ENCODE data around the gene KIAA0232. TPM values are rescaled to one million over a fixed set of nuclear protein-coding genes. Genes with fewer than 3 reads are reported as not detected.

The KIAA0232 gene
- total and polyA plus RNA-seq, 2 experiments from 2014 or later, result 11.3 to 34.3 TPM

GRCh38 chr4:6909113-6909969, 126.8 kb downstream of the KIAA0232 start, which contains the start of gene TBC1D14:
TSS of gene TBC1D14 (plus strand) at chr4:6909826. CDS start at chr4:6923390, 13,564 bp downstream.
- under 1% methylated on average over 40 of the region's 108 CpGs for WGBS (ENCODE audit: low lambda C conversion rate, missing lambda C conversion rate)
- peak; percentile 95 for DNase-seq (ENCODE audit: low spot score)
- TF ChIP-seq, protein P1, sequence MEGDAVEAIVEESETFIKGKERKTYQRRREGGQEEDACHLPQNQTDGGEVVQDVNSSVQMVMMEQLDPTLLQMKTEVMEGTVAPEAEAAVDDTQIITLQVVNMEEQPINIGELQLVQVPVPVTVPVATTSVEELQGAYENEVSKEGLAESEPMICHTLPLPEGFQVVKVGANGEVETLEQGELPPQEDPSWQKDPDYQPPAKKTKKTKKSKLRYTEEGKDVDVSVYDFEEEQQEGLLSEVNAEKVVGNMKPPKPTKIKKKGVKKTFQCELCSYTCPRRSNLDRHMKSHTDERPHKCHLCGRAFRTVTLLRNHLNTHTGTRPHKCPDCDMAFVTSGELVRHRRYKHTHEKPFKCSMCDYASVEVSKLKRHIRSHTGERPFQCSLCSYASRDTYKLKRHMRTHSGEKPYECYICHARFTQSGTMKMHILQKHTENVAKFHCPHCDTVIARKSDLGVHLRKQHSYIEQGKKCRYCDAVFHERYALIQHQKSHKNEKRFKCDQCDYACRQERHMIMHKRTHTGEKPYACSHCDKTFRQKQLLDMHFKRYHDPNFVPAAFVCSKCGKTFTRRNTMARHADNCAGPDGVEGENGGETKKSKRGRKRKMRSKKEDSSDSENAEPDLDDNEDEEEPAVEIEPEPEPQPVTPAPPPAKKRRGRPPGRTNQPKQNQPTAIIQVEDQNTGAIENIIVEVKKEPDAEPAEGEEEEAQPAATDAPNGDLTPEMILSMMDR (IDR thresholded peaks at IDR 0.05; ENCODE audit: poor library complexity), result peak; percentile 27
- TF ChIP-seq EZH2 (IDR thresholded peaks at IDR 0.05; ENCODE audit: borderline replicate concordance), result no peak
- H3K27me3 ChIP-seq, result no peaks in the 10 kb centered on the region
- peaks cover 6% of the 10 kb centered on the region for H4K20me1 ChIP-seq (ENCODE audit: insufficient read depth, poor library complexity, severe bottlenecking)
- peak within 1 kb of the TSS; percentile 78 for H2AFZ ChIP-seq
- peak within 1 kb of the TSS; percentile 100 for H3K4me2 ChIP-seq
- H3K9me2 ChIP-seq (replicated peaks; ENCODE audit: insufficient read depth), result no peaks in the 10 kb centered on the region
- H3K79me2 ChIP-seq, result peaks cover 43% of the 10 kb centered on the region
- H3K27ac ChIP-seq, result peak within 1 kb of the TSS; percentile 100
- H3K9me3 ChIP-seq (ENCODE audit: low read depth), result no peaks in the 10 kb centered on the region
- peaks cover 38% of the 10 kb centered on the region for H3K4me1 ChIP-seq (ENCODE audit: insufficient read depth)
- peak within 1 kb of the TSS; percentile 99 for H3K4me3 ChIP-seq
- H3K36me3 ChIP-seq (replicated peaks; ENCODE audit: insufficient read depth, low read depth), result no peaks in the 10 kb centered on the region

DNA sequence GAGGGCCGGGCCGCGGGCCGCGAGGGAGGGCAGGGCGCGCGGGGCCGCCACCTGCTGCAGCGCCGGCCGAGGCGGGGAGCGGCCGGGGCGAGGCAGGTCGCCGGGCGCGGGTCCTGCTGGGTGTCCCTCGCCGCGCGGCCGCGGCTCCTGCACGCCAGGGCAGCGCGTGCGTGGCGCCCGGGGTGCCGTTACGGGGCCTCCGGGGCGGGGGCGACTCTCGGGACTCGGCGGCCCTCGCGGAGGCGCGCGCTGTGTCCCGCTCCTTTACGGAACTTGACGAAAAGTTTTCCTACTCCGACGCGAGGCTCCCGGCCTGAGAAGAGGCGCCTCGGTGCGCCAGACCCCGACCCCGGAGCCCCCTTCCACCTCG, 127.4 kb downstream of the KIAA0232 start:
- H3K27me3 ChIP-seq, result no peaks in the 10 kb centered on the region
- peak overlapping the region; percentile 100 for H3K4me2 ChIP-seq
- H3K4me1 ChIP-seq (ENCODE audit: insufficient read depth), result peaks cover 38% of the 10 kb centered on the region
- H3K4me3 ChIP-seq, result peak overlapping the region; percentile 99
- H3K79me2 ChIP-seq, result peaks cover 49% of the 10 kb centered on the region
- DNase-seq (ENCODE audit: low spot score), result peak; percentile 78
- no CpG with 5 or more reads among the region's 58 CpGs for WGBS (ENCODE audit: low lambda C conversion rate, missing lambda C conversion rate)
- no peaks in the 10 kb centered on the region for H3K9me2 ChIP-seq (replicated peaks; ENCODE audit: insufficient read depth)
- H3K9me3 ChIP-seq (ENCODE audit: low read depth), result no peaks in the 10 kb centered on the region
- H2AFZ ChIP-seq, result no peak overlapping the region
- peaks cover 6% of the 10 kb centered on the region for H4K20me1 ChIP-seq (ENCODE audit: insufficient read depth, poor library complexity, severe bottlenecking)
- H3K27ac ChIP-seq, result peak overlapping the region; percentile 100
- no peak for TF ChIP-seq EZH2phosphoT487 (IDR thresholded peaks at IDR 0.05; ENCODE audit: low read depth, severe bottlenecking, unreplicated experiment)
- TF ChIP-seq, protein P1 (IDR thresholded peaks at IDR 0.05; ENCODE audit: poor library complexity), result no peak
- no peak for TF ChIP-seq EZH2 (IDR thresholded peaks at IDR 0.05; ENCODE audit: borderline replicate concordance)
- no peaks in the 10 kb centered on the region for H3K36me3 ChIP-seq (replicated peaks; ENCODE audit: insufficient read depth, low read depth)

DNA sequence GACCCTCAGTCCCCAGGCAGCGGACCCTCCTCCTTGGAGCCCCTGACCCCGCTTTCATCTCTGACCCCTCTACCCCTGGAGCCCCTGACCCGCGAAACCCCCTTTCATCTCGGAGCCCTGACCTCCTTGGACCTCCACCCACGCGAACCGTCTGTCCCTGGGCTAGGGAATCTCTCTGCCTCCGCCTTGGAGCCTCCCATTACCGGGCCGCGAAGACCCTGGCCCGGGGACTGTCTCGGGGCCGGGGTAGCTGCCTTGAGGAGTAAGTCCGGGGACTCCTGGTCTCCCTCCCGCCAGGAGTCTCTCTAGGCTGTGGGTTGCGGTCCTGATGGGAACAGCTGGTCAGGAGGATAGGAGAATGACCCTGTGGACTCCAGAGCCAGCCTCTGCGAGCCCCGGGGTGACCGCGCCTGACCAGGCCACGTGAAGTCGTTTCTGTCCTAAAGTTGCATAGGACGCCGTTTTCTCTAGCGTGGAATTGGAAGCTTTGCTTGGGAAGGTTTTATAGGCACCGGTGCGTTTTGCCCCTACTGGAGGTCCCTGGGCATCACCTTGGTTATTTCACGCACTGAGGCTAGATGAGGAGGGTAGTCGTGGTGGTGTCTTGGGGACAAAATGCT, 127.9 kb downstream of the KIAA0232 start:
- Histone ChIP-seq H3K36me3 (replicated peaks; ENCODE audit: insufficient read depth, low read depth) (no peaks in the 10 kb centered on the region), H3K9me3 (ENCODE audit: low read depth) (no peaks in the 10 kb centered on the region), H4K20me1 (ENCODE audit: insufficient read depth, poor library complexity, severe bottlenecking) (peaks cover 6% of the 10 kb centered on the region), H3K4me1 (ENCODE audit: insufficient read depth) (peaks cover 40% of the 10 kb centered on the region), H3K4me3 (peak overlapping the region; percentile 99), H3K9me2 (replicated peaks; ENCODE audit: insufficient read depth) (no peaks in the 10 kb centered on the region), H2AFZ (no peak overlapping the region), H3K4me2 (peak overlapping the region; percentile 100), H3K27ac (peak overlapping the region; percentile 100), H3K27me3 (no peaks in the 10 kb centered on the region), H3K79me2 (peaks cover 54% of the 10 kb centered on the region)
- 22% methylated on average over 26 of the region's 31 CpGs for WGBS (ENCODE audit: low lambda C conversion rate, missing lambda C conversion rate)
- TF ChIP-seq EZH2 (IDR thresholded peaks at IDR 0.05; ENCODE audit: borderline replicate concordance), result no peak
- TF ChIP-seq, protein P1 (IDR thresholded peaks at IDR 0.05; ENCODE audit: poor library complexity), result peak; percentile 8
- TF ChIP-seq EZH2phosphoT487 (IDR thresholded peaks at IDR 0.05; ENCODE audit: low read depth, severe bottlenecking, unreplicated experiment), result no peak
- peak; percentile 59 for DNase-seq (ENCODE audit: low spot score)
